ES-I3 (cell line): ENCODE data around the gene PPIH.
A peak's percentile ranks its signal among the peaks of the same experiment; 100 is the strongest.
"Not testable (repeated sequence)": the region's sequence is repeated elsewhere in the genome, so short reads cannot be mapped to it uniquely, and the experiment has no call there.

Experiments
- H3K36me3 ChIP-seq: 2 replicates; pipeline ENCODE4 v1.6.1; 2013; ENCODE audit warnings: mild to moderate bottlenecking, low read length, control low read depth, moderate library complexity; ENCODE audit not compliant: insufficient read depth
- H3K4me1 ChIP-seq: 2 replicates; pipeline ENCODE4 v1.6.1; 2013; ENCODE audit warnings: mild to moderate bottlenecking, control low read depth, low read length; ENCODE audit not compliant: insufficient read depth
- H3K9ac ChIP-seq: 2 replicates; pipeline ENCODE4 v1.6.1; 2013; ENCODE audit warnings: low read depth, mild to moderate bottlenecking, low read length, moderate library complexity
- H3K9me3 ChIP-seq: 2 replicates; pipeline ENCODE4 v1.6.1; 2013; ENCODE audit warnings: mild to moderate bottlenecking, low read length, moderate library complexity; ENCODE audit not compliant: control insufficient read depth, insufficient read depth

Gene PPIH

GRCh38 chr1:42657981-42658876, at the start of gene PPIH:
Gene PPIH, plus strand, starts transcription at chr1:42658423. Its CDS starts 24 bp downstream, at chr1:42658447.
- peak within 1 kb of the TSS; percentile 63 for H3K9ac ChIP-seq
- peaks cover 12% of the 10 kb centered on the region for H3K36me3 ChIP-seq
- no peaks in the 10 kb centered on the region; the same call in 1 of the 2 replicates for H3K4me1 ChIP-seq
- H3K9me3 ChIP-seq, result no peaks in the 10 kb centered on the region

GRCh38 chr1:42613803-42614131, 44.5 kb upstream of the PPIH start:
- Histone ChIP-seq H3K9ac (no peak overlapping the region), H3K9me3 (peaks cover 2% of the 10 kb centered on the region; the same call in 1 of the 2 replicates), H3K36me3 (no peaks in the 10 kb centered on the region), H3K4me1 (no peaks in the 10 kb centered on the region)

- no peaks in the 10 kb centered on the region for H3K4me1 ChIP-seq
- H3K9ac ChIP-seq, result no peak overlapping the region
- H3K36me3 ChIP-seq, result no peaks in the 10 kb centered on the region
- peaks cover 2% of the 10 kb centered on the region for H3K9me3 ChIP-seq
These were observed 39.4 kb upstream of the PPIH start for GRCh38 chr1:42618866-42619265.

- Histone ChIP-seq H3K9me3 (no peaks in the 10 kb centered on the region; the same call in 1 of the 2 replicates), H3K4me1 (no peaks in the 10 kb centered on the region), H3K9ac (no peak overlapping the region)
These were observed 37.9 kb upstream of the PPIH start for GRCh38 chr1:42620307-42620706.

GRCh38 chr1:42621180-42621579, 37.0 kb upstream of the PPIH start:
- H3K9ac ChIP-seq, H3K4me1 ChIP-seq, H3K9me3 ChIP-seq, H3K36me3 ChIP-seq: not testable (repeated sequence)

More at GRCh38 chr1:42620307-42620706, 37.9 kb upstream of the PPIH start:
- no peaks in the 10 kb centered on the region for H3K36me3 ChIP-seq

- H3K9ac ChIP-seq, H3K36me3 ChIP-seq, H3K4me1 ChIP-seq, H3K9me3 ChIP-seq: not testable (repeated sequence)
These were observed 31.0 kb upstream of the PPIH start for GRCh38 chr1:42627205-42627604.

- Histone ChIP-seq H3K9me3 (no peaks in the 10 kb centered on the region), H3K9ac (no peak overlapping the region), H3K4me1 (no peaks in the 10 kb centered on the region), H3K36me3 (no peaks in the 10 kb centered on the region)
These were observed 19.1 kb upstream of the PPIH start for GRCh38 chr1:42639116-42639515.

GRCh38 chr1:42646056-42646455, 12.2 kb upstream of the PPIH start:
- no peaks in the 10 kb centered on the region for H3K9me3 ChIP-seq
- H3K4me1 ChIP-seq, result peaks cover 6% of the 10 kb centered on the region; the same call in 1 of the 2 replicates
- H3K9ac ChIP-seq, result no peak overlapping the region

GRCh38 chr1:42657201-42657600, 1.0 kb upstream of the PPIH start:
- no peaks in the 10 kb centered on the region for H3K9me3 ChIP-seq
- H3K9ac ChIP-seq, result no peak overlapping the region; the same call in 1 of the 2 replicates
- H3K36me3 ChIP-seq, result peaks cover 12% of the 10 kb centered on the region
- H3K4me1 ChIP-seq, result no peaks in the 10 kb centered on the region; the same call in 1 of the 2 replicates

More at GRCh38 chr1:42646056-42646455, 12.2 kb upstream of the PPIH start:
- no peaks in the 10 kb centered on the region for H3K36me3 ChIP-seq

- Histone ChIP-seq H3K9me3 (no peaks in the 10 kb centered on the region), H3K4me1 (no peaks in the 10 kb centered on the region; the same call in 1 of the 2 replicates), H3K9ac (peak overlapping the region; percentile 63), H3K36me3 (peaks cover 12% of the 10 kb centered on the region)
These were observed 684 bp downstream of the PPIH start for GRCh38 chr1:42658877-42659337.

- no peak overlapping the region for H3K9ac ChIP-seq
- peaks cover 19% of the 10 kb centered on the region for H3K36me3 ChIP-seq
- H3K9me3 ChIP-seq, result no peaks in the 10 kb centered on the region
- H3K4me1 ChIP-seq, result no peaks in the 10 kb centered on the region; the same call in 1 of the 2 replicates
These were observed 2.8 kb downstream of the PPIH start for GRCh38 chr1:42660907-42661500.

GRCh38 chr1:42669936-42670335, 11.7 kb downstream of the PPIH start:
- H3K9ac ChIP-seq, result no peak overlapping the region
- peaks cover 23% of the 10 kb centered on the region; the same call in 1 of the 2 replicates for H3K36me3 ChIP-seq
- no peaks in the 10 kb centered on the region for H3K4me1 ChIP-seq
- H3K9me3 ChIP-seq, result no peaks in the 10 kb centered on the region

GRCh38 chr1:42670425-42670824, 12.2 kb downstream of the PPIH start:
- Histone ChIP-seq H3K9ac (no peak overlapping the region), H3K36me3 (peaks cover 26% of the 10 kb centered on the region), H3K9me3 (no peaks in the 10 kb centered on the region), H3K4me1 (no peaks in the 10 kb centered on the region)

GRCh38 chr1:42674214-42674613, 16.0 kb downstream of the PPIH start:
- Histone ChIP-seq H3K9ac (no peak overlapping the region), H3K4me1 (no peaks in the 10 kb centered on the region), H3K9me3 (no peaks in the 10 kb centered on the region), H3K36me3 (peaks cover 8% of the 10 kb centered on the region; the same call in 1 of the 2 replicates)

GRCh38 chr1:42674682-42675081, 16.5 kb downstream of the PPIH start:
- no peak overlapping the region for H3K9ac ChIP-seq
- H3K4me1 ChIP-seq, result no peaks in the 10 kb centered on the region
- no peaks in the 10 kb centered on the region for H3K9me3 ChIP-seq
- H3K36me3 ChIP-seq, result peaks cover 8% of the 10 kb centered on the region; the same call in 1 of the 2 replicates
